ENCODE data around the gene DMBX1.

Gene DMBX1

GRCh38 chr1:46477153-46477929, 12.3 kb upstream of the DMBX1 start:
- Histone ChIP-seq H4K20me1 (ENCODE audit: insufficient read depth, low read length) (no peaks in the 10 kb centered on the region), H2AFZ (ENCODE audit: low read depth, low read length) (no peak overlapping the region), H3K4me1 (ENCODE audit: insufficient read depth, low read length) (no peaks in the 10 kb centered on the region), H3K9me3 (ENCODE audit: insufficient read depth, low read length, severe bottlenecking) (no peaks in the 10 kb centered on the region), H3K4me3 (ENCODE audit: low read depth in 1 of 2, low read length in 2 of 2) (no peak overlapping the region), H3K36me3 (ENCODE audit: insufficient read depth, low read length) (no peaks in the 10 kb centered on the region), H3K4me2 (ENCODE audit: insufficient read depth, low read length) (no peak overlapping the region), H3K79me2 (ENCODE audit: insufficient read depth, low read length) (no peaks in the 10 kb centered on the region), H3K27ac (ENCODE audit: low read length) (no peak overlapping the region), H3K27me3 (ENCODE audit: insufficient read depth, low read length, poor library complexity) (peaks cover 12% of the 10 kb centered on the region), H3K9ac (ENCODE audit: low read depth, low read length) (no peak overlapping the region)
- ATAC-seq (ENCODE audit: insufficient read depth, low read depth) = peak; percentile 90
- peak; percentile 78 for DNase-seq
- TF ChIP-seq CTCF (IDR thresholded peaks at IDR 0.05; ENCODE audit: borderline replicate concordance, extremely low read depth, low read length, poor library complexity, severe bottlenecking) = peak; percentile 94
- TF ChIP-seq EZH2 (IDR thresholded peaks at IDR 0.05; ENCODE audit: borderline replicate concordance, low read depth, low read length, severe bottlenecking) = no peak

- peaks cover 8% of the 10 kb centered on the region for H3K27me3 ChIP-seq (ENCODE audit: insufficient read depth, low read length, poor library complexity)
- no peaks in the 10 kb centered on the region for H3K9me3 ChIP-seq (ENCODE audit: insufficient read depth, low read length, severe bottlenecking)
- TF ChIP-seq CTCF (IDR thresholded peaks at IDR 0.05; ENCODE audit: borderline replicate concordance, extremely low read depth, low read length, poor library complexity, severe bottlenecking) (no peak), EZH2 (IDR thresholded peaks at IDR 0.05; ENCODE audit: borderline replicate concordance, low read depth, low read length, severe bottlenecking) (no peak)
- no peaks in the 10 kb centered on the region for H4K20me1 ChIP-seq (ENCODE audit: insufficient read depth, low read length)
- no peak overlapping the region for H3K4me2 ChIP-seq (ENCODE audit: insufficient read depth, low read length)
- DNase-seq = no peak
- H3K36me3 ChIP-seq (ENCODE audit: insufficient read depth, low read length) = no peaks in the 10 kb centered on the region
- H3K4me1 ChIP-seq (ENCODE audit: insufficient read depth, low read length) = no peaks in the 10 kb centered on the region
- H3K79me2 ChIP-seq (ENCODE audit: insufficient read depth, low read length) = no peaks in the 10 kb centered on the region
- no peak overlapping the region for H2AFZ ChIP-seq (ENCODE audit: low read depth, low read length)
- ATAC-seq (ENCODE audit: insufficient read depth, low read depth) = no peak
- no peak overlapping the region for H3K27ac ChIP-seq (ENCODE audit: low read length)
- no peak overlapping the region for H3K4me3 ChIP-seq (ENCODE audit: low read depth in 1 of 2, low read length in 2 of 2)
- H3K9ac ChIP-seq (ENCODE audit: low read depth, low read length) = no peak overlapping the region
Measured at GRCh38 chr1:46478721-46479485, 10.7 kb upstream of the DMBX1 start.

- Histone ChIP-seq H3K9me3 (ENCODE audit: insufficient read depth, low read length, severe bottlenecking) (no peaks in the 10 kb centered on the region), H4K20me1 (ENCODE audit: insufficient read depth, low read length) (no peaks in the 10 kb centered on the region), H3K4me1 (ENCODE audit: insufficient read depth, low read length) (no peaks in the 10 kb centered on the region), H3K27me3 (ENCODE audit: insufficient read depth, low read length, poor library complexity) (peaks cover 8% of the 10 kb centered on the region), H3K9ac (ENCODE audit: low read depth, low read length) (no peak overlapping the region), H3K79me2 (ENCODE audit: insufficient read depth, low read length) (no peaks in the 10 kb centered on the region), H3K27ac (ENCODE audit: low read length) (no peak overlapping the region), H3K4me3 (ENCODE audit: low read depth in 1 of 2, low read length in 2 of 2) (no peak overlapping the region), H3K4me2 (ENCODE audit: insufficient read depth, low read length) (no peak overlapping the region), H3K36me3 (ENCODE audit: insufficient read depth, low read length) (no peaks in the 10 kb centered on the region), H2AFZ (ENCODE audit: low read depth, low read length) (no peak overlapping the region)
- DNase-seq (no peak), ATAC-seq (ENCODE audit: insufficient read depth, low read depth) (no peak)
- TF ChIP-seq CTCF (IDR thresholded peaks at IDR 0.05; ENCODE audit: borderline replicate concordance, extremely low read depth, low read length, poor library complexity, severe bottlenecking) (no peak), EZH2 (IDR thresholded peaks at IDR 0.05; ENCODE audit: borderline replicate concordance, low read depth, low read length, severe bottlenecking) (no peak)
Measured at GRCh38 chr1:46479744-46480350, 9.8 kb upstream of the DMBX1 start.
